LNCAP (cell line): ENCODE data around the gene NDNF.
A peak's percentile ranks its signal among the peaks of the same experiment; 100 is the strongest.

Experiments
- CTCF ChIP-seq: fragments of 450-650 bp; IDR thresholded peaks from 2 replicates; pipeline ENCODE4 v1.5.1; 2017; ENCODE audit warnings: mild to moderate bottlenecking

The NDNF gene

GRCh38 chr4:121072224-121073003, at the start of gene NDNF:
NDNF (minus strand) TSS chr4:121072535; CDS start chr4:121045837, 26,698 bp downstream.
- TF ChIP-seq CTCF = no peak

GRCh38 chr4:121119715-121120114, 47.4 kb upstream of the NDNF start:
- TF ChIP-seq CTCF = no peak

- TF ChIP-seq CTCF = no peak
Observed at GRCh38 chr4:121118344-121118743, 46.0 kb upstream of the NDNF start.

GRCh38 chr4:121114756-121115155, 42.4 kb upstream of the NDNF start:
- TF ChIP-seq CTCF = no peak

GRCh38 chr4:121112530-121112929, 40.2 kb upstream of the NDNF start:
- peak; percentile 49 for TF ChIP-seq CTCF

- TF ChIP-seq CTCF = no peak
Observed at GRCh38 chr4:121108557-121108956, 36.2 kb upstream of the NDNF start.

GRCh38 chr4:121107507-121107906, 35.2 kb upstream of the NDNF start:
- no peak for TF ChIP-seq CTCF
